HL-60/S4 treated with retinoic acid at 250 ng/mL for 4 days and 3 days (cell line): ENCODE measurements around the gene HIGD1A.

Source experiments
- in situ Hi-C: fragments of 300-500 bp; cut with MboI; formaldehyde crosslinking; loops from 2 replicates; pipeline ENCODE4 v1.7.0; 2022; ENCODE audit warnings: low sequenced_read_pairs

HIGD1A gene

GRCh38 chr3:42801784-42802183, 2.5 kb downstream of the HIGD1A start:
- in situ Hi-C loops: no loop called here

- in situ Hi-C loops: no loop called here
These were observed 3.2 kb downstream of the HIGD1A start for GRCh38 chr3:42801048-42801620.

- in situ Hi-C loops: no loop called here
These were observed 4.0 kb downstream of the HIGD1A start for GRCh38 chr3:42800251-42800650.

DNA sequence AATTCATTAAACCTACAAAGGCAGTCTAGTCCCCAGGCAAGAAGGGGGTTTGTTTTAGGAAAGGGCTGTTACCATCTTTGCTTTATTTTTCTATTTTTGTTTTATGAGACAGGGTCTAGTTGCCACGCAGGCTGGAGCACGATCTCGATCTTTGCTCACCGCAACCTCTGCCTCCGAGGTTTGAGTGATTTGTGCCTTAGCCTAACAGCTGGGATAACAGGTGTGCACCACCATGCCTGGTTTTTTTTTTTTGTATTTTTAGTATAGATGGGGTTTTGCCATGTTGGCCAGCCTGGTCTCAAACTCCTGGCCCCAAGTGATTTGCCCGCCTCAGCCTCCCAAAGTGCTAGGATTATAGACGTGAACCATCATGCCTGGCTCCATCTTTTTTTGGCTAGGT, 4.9 kb downstream of the HIGD1A start:
- in situ Hi-C loops: no loop called here

DNA sequence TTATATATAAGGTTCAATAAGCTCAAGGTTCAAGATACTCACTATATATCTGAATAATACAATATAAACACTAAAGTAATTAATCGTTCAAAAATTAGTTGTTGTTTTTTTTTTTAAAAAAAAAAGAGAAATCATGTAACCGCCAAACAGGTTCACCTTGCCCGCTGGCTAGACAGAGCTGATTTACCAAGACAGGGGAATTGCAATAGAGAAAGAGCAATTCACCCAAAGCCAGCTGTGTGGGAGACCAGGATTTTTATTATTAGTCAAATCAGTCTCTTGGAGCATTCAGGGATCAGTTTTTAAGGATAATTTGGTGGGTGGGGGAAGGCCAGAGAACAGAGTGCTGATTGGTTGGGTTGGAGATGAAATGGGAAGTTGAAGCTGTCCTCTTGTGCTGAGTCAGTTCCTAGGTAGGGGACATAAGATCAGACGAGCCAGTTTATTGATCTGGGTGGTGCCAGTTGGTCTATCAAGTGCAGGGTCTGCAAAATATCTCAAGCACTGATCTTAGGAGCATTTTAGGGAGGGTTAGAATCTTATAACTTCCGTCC, 7.9 kb downstream of the HIGD1A start:
- in situ Hi-C loops: no loop called here

DNA sequence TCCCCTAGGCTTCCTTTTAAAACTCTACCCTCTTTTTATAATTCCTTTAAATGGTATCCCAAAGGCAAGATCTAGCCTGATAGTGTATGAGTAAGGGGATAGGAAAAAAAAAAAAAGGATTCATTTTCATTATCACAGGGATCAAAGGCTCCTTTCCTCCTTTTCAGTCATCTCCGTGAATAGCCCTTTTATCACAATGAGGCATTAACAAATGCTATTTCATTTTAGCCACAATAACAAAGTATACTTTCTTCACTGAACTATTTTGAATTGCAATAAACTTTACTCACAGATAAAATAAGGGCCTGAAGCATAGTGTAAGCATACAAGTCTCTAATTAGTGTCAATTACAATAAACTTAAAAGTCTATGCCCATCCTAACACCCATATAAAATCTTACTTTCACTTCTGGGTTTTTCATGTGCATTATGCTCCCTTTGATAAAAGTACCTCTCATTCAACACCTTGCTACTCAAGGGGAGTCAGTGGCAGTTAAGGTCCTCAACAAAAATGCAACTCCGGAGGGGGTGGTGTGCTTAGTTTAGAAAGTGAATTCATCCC, 8.6 kb downstream of the HIGD1A start:
- in situ Hi-C loops: no loop called here

- in situ Hi-C loops: no loop called here
These were observed 13.5 kb downstream of the HIGD1A start for GRCh38 chr3:42790714-42791229.

DNA sequence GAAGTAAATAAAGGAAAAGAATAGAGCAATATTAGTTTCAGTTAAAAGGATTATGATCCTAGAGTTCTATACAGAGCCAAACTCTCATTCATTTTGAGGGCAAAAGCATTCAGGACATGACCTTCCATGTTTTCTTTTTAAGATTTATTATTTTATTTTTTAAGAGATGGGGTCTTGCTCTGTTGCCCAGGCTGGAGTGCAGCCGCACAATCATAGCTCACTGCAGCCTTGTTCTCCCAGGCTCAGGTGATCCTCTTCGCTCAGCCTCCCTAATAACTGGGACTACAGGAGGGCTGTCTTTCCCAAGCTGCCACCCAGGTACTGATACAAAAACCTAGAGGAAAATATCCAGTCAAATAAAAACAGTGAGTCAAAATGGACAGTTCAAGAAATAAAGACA, 17.7 kb downstream of the HIGD1A start:
- in situ Hi-C loops: no loop called here

- in situ Hi-C loops: no loop called here
These were observed 18.1 kb downstream of the HIGD1A start for GRCh38 chr3:42786212-42786611.

DNA sequence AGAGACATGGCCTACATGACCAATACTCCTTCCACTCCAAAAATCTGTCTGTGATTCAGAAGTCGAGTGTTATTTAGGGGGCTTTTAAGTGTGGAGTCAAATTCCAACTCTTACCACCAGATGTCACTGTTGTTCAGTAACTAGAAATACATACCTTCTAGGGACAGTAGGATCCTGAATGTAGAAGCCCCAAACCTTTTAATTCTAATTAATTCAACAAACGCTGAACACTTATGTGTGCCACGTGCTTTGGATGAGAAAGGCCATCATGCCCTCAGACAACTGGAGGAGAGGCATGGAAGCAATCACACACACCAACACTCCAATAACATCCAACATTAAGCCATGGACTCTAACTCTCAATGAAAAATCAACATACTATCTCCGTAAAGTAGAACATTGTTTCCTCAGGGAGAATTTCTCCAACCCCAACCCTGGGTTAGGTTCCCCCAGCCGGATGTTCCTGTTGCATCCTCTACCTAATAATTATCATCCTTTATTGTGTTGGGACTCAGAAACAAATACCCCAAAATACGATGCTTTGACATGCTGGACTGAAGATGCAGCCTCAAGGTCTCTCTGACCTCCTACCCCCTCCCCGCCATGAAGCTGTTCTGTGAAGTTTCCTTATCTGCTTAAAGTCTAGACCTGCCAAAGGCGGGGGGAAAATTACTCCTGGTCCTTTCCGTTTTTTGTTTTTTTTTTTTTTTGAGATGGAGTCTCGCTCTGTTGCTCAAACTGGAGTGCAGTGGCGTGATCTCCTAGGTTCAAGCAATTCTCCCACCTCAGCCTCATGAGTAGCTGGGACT, 23.2 kb downstream of the HIGD1A start:
- in situ Hi-C loops: no loop called here

- in situ Hi-C loops: no loop called here
These were observed 23.9 kb downstream of the HIGD1A start for GRCh38 chr3:42780398-42780797.

DNA sequence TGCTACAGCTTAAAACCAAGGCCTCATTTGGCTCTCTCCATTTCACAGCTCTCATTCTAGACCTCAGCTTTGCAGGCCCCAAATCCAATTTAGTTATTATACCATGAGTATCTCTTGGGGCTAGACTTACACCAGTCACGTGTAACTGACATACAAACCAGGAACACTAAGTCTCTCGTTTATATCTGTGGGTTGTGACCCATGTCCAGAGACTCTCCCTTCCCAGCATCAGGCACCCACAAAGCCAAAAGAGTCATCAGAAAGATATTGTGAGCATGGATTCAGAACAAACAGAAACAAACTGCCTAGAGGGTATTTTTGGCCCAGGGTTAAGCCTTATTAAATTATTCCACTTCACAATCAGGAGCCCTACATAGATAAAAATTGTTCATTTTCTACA, 25.6 kb downstream of the HIGD1A start:
- in situ Hi-C loops: no loop called here

GRCh38 chr3:42773409-42773751, 30.9 kb downstream of the HIGD1A start:
- in situ Hi-C loops: no loop called here

DNA sequence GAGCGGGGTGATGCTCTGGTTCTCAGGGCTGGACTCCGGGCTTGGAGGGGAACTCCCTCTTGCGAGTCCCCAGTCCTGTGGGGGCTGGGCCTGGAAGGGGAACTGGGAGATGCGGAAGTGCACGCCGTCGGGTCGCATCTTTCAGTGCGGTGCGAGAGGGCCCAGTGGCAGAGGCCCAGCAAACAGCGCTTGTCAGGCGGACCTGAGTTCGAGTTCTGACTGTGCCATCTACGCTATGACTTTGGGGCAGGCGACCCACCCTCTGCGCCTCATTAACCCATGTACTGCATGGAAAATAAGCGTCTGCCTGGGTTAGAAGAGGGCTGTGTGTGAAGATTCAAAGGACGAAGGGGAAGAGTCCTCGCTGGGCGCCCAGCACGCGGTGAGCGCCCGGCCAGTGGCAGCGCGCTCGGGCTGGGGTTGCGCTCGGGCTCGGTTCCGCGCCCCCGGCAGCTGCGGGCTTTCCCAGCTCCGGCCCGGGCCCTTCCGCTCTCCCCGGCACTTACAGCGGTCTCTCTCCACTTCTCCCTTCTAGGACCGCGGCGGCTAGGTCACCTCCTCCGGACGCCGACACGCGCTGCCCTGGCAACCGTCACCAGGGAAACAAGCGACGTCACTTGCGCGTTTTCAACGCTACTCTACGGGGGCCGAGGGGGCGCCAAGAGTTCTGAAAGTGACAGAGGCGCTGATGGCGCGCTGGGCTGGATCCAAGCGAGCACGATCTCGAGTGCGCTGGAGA, 31.5 kb downstream of the HIGD1A start, which contains the start of gene CCDC13:
Gene CCDC13 (minus strand): TSS at position 584 of the 739 bp plus-strand sequence. CDS start 14,908 bp downstream, outside the sequence.
- in situ Hi-C loops: no loop called here

DNA sequence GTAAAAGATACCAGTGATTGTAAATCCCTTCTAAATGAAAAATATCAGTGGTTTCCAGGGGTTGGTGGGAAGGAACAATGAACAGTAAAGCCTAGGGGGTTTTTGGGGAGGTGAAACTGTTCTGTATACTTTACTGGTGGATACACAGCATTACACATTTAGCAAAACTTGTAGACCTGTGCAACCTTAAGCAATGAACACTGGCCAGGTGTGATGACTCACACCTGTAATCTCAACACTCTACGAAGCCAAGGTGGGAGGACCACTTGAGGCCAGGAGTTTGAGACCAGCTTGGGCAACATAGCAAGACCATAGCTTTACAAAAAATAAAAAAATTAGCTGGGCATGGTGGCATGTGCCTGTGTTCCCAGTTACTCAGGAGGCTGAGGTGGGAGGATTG, 33.0 kb downstream of the HIGD1A start:
- in situ Hi-C loops: no loop called here

DNA sequence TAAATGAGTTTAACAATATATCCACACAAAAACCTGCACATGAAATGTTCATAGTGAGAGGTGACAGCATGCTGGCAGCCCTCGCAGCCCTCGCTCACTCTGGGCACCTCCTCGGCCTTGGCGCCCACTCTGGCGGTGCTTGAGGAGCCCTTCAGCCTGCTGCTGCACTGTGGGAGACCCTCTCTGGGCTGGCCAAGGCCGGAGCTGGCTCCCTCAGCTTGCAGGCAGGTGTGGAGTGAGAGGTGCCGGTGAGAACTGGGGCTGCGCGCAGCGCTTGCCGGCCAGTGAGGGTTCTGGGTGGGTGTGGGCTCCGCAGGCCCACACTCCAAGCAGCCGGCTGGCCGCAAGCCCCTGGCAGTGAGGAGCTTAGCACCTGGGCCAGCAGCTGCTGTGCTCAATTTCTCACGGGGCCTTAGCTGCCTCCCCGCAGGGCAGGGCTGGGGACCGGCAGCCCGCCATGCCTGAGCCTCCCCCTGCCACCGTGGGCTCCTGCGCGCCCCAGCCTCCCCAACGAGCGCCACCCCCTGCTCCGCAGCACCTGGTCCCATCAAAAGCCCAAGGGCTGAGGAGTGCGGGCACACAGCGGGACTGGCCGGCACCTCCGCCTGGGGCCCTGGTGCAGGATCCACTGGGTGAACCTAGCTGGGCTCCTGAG, 34.7 kb downstream of the HIGD1A start:
- in situ Hi-C loops: no loop called here

DNA sequence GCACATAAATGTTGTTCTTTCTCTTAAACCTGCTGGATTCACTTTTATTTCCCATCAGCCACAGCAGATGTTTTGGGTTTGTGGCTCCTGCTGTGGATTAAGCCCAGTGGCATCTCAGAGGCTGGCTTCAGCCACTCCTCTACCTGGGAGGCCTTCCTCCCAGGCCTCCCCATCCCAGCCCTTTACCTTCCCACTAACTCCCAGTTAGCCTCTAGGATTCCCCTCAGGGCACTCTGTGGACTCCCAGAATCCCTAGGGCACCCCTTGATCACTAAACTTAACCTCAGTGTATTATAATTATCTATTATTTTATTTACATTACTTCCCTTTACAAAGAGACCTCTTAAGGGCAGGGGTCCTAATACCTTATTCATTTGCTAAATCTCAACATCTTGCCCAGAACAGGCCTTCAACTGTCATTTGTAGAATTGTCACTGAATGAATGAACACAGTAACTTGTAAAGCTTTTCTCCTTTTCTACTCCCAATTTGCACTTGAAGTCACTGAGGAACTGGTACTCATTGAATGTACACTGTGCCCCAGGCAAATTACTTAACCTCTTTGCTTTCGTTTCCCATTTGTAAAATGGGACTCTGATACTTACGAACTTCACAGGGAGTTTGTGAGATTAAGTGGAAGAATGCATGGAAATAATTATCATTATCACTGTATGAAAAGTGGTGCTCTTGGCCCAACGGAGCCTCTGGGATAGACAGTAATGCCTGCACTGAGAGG, 39.6 kb downstream of the HIGD1A start:
- in situ Hi-C loops: no loop called here

DNA sequence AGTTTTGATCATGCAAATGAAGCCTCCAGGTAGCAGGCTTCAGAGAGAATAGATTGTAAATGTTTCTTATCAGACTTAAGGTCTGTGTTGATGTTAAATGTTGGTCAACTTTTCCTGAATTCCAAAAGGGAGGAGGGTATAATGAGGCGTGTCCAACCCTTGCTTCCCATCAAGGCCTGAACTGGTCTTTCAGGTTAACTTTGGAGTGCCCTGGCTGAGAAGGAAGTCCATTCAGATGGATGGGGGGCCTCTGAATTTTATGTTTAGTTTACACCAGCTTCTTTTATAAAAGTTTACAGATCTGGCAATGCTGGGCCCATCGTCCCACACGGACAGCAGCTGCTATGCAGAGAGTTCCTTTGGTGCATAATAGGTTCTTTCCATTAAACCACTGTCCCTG, 40.2 kb downstream of the HIGD1A start:
- in situ Hi-C loops: no loop called here

- in situ Hi-C loops: no loop called here
These were observed 41.3 kb downstream of the HIGD1A start for GRCh38 chr3:42763021-42763420.
